Stimulated activated CD4-positive, alpha-beta T cell treated with anti-CD3 and anti-CD28 coated beads, Interleukin-2, amount 100 ng/mL, for 4 hours (primary cell): ENCODE data around the gene UBE2H.

ENCODE experiments used
- DNase-seq: peaks from one replicate; pipeline ENCODE4 v3.0.0-alpha.2; 2020; ENCODE audit warnings: low read depth

UBE2H gene

DNA sequence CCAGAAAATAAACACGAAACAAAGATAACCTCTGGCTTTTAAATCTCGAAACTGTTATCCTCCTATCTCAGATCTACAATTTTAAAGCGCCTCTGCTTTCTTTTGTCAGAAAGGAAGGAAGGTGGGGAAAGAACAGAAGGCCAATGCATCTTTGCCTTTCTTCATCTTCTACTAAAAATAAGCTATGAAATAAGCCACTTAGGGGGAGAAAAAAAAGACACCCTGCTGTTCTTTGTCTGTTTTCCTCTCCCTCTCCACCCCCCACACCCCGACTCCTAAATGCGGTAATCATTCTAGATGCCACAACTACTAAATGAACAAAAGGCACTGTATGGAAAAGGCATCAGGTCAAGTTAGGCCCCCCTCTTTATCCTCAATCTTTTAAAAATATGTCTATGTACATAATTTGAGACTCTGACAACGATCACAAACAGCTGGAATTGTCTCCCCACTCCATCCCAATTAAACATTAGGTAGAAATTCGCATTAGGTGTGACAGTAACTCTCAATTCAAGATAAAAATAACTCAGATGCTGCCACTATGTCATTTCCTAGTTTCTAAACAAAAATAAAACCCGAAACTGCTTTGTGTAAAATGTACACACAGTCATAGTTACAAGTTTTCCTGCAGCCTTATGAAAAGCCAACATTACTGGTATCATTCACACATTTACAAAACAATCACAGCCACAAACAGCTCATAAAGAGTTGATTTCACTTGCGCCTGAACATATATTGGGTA is 2.4 kb downstream of the UBE2H start:
- no peak for DNase-seq

DNA sequence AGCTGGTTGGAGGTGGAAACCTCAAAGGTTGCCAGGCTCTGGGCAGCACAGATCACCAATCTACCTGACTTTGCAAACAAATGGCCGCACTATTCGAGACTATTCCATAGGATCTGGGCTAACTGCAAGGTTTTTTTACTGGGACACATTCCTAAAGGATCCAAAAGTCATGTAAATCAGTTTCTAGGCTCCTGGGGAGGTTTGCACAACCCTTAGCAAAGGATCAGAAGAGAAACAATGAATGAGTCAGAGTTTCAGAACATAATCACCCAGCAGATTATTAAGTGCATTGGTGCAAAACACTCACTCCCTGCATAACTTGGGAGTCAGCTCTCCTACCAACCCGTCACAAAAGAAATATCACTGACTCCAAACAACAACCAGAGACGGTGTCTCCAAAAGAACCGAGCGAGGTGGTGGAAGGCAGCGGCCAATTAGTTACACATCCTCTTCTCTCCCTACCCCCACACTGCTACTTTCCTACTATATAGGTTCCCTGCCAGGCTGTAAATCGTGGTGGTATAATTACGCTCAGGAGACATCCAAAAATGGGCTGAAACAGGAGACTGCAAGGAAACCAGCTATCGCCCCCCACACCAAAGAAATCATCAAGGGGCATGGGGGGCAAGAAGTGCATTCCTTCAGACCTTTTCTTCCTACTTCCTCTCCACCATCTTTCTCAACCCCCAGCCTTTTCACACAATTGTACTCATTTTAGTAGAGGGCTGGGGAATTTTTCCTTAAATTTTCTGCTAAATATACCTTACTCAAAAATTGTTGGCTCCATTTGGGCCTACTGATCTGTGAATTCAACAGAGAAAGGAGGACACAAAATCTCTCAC is 3.2 kb downstream of the UBE2H start:
- DNase-seq, result no peak

DNA sequence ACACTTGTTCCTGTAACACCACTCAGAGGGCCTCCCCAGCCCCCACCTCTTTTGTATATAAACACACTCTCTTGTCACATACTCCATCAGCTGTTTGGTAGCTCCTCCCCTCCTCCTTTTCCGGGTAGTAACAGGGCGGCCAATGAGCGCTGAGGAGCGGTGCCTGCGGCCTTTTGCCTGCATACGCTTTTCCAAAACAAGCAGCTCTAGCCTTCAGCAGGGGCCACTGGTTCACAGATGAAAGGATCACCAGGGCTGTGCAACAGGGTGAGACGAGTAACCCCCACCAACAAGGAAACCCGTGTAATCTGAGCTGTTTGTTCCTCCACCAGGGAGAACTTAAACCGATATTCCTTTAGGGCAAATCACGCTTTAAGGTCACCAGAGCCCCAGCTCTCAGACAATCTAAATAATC is 3.9 kb downstream of the UBE2H start:
- DNase-seq, result peak; percentile 69

DNA sequence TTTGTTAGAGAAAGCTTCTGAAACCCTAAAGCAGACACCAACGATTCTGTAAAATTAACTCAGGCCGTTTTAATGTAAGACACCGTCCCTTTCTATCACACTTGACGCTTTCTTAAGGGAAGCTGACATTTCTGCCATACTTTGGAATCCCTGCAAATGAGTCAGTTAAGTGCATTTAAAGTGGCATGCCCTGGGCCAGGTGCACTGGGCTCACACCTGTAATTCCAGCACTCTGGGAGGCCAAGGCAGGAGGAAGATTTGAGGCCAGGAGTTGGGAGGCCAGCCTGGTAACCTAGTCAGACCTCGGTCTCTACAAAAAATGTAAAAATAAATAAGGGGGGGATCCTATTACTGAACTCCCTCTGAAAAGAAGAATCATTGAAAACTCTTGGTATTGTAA is 4.4 kb downstream of the UBE2H start:
- no peak for DNase-seq

DNA sequence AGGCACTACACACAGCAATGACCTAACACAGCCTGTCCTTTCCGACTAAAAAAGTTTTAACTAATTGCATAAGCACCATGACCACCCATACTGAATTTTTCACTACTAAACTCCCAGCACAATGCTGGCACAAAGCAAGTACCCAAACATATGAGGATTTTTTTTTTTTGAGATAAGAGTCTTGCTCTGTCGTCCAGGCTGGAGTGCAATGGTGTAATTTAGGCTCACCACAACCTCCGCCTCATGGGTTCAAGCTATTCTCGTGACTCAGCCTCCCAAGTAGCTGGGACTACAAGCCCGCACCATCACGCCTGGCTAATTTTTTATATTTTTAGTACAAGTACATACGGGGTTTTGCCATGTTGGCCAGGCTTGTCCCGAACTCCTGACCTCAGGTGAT is 5.1 kb downstream of the UBE2H start:
- no peak for DNase-seq

DNA sequence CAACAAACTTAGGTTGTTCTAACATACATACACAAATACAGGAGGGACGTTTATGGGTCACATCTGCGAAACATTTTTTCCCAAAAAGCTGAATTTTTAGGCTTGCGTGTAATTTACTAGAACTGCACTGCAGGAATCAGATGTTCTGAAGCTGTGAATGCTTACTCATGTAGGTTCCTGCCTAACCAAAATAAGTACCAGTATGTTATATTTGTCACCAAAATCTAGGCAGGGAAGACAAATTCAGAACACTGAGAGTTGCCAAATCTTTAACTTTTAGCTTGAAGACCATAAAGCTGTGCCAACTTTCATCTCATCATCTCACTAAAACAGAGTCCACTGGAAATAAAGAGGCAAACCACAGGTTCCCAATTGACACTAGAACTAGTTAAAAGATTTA is 5.7 kb downstream of the UBE2H start:
- no peak for DNase-seq

DNA sequence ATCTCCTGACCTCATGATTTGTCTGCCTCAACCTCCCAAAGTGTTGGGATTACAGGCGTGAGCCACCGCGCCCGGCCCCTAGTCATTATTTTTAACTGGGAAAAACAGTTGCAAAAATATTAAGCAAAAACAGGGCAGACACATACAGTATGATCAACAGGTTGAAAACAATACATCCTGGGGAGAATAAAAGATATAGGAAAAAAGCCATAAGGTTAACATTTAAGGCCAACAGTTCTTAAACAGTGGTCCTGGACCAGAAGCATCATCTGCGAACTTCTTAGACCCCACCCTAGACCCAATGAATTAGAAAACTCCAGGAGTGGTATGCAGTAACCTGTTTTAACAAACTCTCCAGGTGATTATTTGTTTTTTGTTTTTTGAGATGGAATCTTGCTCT is 6.5 kb downstream of the UBE2H start:
- no peak for DNase-seq

DNA sequence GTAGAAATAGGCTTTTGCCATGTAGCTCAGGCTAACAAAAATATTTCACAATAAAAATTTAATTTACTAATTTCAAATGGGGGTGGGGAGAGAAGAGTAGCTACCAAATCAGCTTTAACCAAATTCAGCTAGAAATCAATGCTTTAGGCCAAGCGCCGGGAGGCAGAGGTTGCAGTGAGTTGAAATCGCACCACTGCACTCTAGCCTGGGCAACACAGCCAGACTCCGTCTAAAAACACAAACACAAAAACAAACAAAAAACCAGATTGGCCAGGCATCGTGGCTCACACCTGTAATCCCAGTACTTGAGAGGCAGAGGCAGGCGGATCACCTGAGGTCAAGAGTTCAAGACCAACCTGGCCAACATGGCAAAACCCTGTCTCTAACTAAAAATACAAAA is 9.4 kb downstream of the UBE2H start:
- no peak for DNase-seq

DNA sequence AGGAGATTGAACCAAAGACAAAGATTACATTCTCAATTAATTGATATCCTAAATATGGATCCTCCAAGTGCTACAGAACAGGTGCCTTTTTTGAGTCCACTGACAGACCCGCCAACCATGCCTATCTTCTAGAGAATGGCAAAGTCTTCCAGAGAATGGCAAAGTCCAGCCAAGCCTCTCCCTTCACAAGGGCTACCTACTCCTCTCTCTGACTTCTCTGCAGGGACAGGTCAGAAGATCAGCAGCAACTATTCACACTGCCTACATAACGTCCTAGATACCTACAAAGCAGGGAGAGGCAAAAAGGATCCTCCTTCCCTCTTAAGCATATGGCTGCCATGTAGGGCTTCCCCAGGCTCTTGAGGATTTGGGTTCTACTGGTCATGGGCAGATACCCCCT is 12.4 kb downstream of the UBE2H start:
- no peak for DNase-seq

DNA sequence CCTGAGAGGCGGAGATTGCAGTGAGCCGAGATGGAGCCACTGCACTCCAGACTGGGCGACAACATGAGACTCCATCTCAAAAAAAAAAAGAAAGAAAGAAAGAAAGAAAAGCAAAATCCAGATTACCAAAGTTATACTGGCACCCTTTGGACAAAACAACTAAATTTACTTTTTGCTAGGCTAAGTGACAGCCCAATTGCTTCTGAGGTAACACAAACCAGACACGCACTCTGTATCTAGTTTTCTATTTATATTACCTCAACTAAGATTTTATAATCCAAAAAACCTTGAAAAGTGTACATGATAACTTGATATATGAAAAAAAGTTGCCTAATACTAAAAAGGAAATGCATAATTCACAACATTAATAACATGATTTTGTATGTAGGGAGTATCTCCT is 12.9 kb downstream of the UBE2H start:
- no peak for DNase-seq

DNA sequence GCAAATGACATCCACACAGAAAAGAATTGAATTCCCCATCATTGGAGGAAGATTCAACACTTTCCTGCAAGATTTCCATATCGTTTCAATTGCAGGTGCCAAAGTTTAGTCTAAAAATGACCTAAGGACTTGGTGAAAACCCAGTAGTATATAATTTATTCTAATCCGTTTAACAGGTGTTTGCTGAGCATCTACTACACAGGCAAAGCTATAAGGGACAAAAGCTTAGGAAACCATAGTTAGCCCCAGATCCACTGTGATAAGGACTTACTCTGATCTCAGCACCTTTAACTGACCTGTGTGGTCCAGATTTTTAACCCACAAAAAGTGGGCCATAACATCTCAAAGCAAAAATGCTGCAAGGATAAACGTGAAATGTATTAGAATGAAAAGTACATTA is 19.1 kb downstream of the UBE2H start:
- DNase-seq, result no peak

DNA sequence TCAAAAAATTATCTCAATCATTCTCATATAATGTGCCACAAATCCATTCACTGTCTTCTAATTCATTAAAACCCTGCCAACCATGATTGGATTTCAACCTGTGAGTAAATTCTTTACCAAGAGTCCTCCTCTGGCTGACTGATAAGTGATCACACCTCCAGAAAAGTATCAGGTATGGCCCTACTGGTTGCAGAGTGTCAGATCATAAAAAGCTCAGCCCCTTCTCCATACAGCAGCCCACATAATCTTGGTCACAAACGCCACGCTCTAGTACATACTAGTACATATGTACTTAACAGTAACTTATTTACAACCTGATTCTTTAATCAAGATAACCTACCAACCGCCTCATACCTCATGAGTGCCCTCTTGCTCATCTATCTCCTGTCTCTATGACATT is 26.1 kb downstream of the UBE2H start:
- no peak for DNase-seq

DNA sequence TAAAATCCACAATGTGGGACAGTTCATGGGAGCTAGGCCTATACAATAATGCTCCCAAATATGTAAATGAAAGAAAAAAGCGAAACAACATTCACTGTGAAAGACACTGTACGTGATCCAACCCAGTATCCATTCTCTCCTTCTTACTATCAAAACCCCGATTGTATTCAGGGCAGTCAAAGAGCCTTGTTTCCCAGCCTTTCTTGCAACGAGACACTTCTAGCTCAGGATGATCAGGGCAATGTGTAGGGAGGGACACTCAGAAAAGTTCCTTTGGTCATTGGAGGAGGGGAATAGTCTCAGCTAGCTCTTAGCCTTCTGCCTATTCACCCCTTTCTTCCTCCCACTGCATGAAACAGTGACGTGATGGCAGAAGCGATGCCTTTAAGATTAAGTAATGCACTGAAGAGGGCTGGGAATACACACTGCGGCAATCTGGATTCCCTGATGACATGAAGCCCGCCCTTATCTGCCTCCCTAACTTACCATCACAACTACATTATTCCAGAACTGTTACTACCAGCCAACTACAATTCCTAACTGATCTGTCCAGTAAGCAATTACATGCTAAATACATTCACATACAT is 27.3 kb downstream of the UBE2H start:
- no peak for DNase-seq

DNA sequence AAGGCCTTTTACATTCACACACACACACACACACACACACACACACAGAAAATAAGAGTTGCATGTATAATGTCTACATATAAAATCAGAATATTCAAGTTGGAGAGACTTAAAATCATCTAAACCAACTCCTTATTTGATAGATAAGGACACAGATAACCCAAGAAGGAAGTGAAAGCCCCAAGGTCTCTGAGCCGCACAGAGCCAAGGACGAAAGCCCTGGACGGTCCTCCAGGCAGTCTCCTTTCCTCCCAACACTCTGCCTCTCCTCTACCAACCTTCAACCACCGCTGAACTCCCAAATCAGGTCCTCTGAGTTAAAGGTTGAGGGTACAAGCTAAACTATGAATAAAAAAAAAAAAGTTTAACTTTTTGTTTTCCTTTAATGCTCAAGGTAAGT is 28.2 kb downstream of the UBE2H start:
- no peak for DNase-seq

DNA sequence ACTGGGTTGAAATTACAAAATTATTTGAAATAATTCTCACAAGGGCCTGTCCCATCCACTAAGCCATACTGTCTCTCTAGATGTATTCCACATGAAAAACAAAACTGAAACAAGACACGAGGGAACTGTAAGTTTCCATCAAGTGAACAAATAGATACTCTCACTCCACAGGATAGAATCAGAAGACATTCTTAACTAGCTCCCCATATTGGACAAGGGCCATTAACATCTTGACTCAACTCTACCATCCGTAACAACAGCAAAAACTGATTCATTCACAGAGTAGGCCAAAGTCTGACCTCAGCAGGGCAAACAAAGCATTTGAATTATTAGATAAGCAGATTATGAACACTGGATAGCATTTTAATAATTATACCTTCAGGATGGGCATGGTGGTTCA is 29.1 kb downstream of the UBE2H start:
- DNase-seq, result no peak

DNA sequence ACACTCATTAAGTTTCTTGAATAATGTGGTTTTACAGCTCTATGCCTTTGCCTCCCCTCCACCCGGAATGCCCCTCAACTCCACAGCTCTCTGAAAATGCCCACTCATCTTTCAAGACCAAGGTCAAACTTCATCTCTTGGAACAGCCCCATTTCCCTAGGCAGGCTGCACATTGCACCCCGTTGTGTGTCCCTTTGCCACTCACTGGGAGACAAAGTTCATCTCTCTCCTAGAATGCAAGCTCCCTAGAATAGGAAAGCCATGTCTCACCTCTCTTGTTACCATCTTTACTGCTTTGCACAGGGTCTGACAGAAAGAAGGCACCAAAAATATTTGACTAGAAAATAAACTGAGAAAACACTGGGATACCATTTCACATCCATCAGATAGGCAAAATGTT is 33.3 kb downstream of the UBE2H start:
- no peak for DNase-seq

DNA sequence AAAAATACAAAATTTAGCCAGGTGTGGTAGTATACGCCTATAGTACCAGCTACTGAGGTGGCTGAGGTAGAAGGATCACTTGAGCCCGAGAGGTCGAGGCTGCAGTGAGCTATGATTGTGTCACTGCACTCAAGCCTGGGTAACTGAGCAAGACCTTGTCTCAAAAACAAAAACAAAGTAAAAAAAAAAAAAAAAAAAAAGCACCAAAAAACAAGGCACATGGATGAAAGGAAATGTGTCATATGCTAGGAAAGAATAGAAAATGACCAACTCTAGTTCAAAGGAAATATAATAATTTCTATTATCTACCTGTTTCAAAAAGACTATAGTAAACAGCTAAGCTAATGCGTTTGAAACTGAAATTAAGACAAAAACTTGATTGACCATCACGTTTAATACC is 33.8 kb downstream of the UBE2H start:
- DNase-seq, result no peak

DNA sequence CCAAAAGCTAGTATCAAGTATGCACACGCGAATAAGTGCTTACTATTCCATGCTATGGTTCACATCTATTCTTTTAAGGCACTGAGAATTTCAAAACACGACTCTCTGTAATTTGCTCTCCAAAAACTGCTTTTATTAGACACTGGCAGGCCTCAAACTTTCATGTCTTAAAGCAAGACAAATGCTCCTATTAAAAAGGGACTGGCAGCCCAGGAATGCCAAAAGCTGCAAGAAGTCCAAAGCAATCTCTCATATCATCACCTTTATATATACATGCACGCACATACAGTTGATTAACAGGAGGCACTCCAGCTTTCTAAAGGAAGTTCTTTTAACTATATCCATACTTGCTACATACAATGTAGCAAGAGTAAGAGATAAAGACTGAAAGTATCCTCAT is 34.8 kb downstream of the UBE2H start:
- DNase-seq, result no peak

DNA sequence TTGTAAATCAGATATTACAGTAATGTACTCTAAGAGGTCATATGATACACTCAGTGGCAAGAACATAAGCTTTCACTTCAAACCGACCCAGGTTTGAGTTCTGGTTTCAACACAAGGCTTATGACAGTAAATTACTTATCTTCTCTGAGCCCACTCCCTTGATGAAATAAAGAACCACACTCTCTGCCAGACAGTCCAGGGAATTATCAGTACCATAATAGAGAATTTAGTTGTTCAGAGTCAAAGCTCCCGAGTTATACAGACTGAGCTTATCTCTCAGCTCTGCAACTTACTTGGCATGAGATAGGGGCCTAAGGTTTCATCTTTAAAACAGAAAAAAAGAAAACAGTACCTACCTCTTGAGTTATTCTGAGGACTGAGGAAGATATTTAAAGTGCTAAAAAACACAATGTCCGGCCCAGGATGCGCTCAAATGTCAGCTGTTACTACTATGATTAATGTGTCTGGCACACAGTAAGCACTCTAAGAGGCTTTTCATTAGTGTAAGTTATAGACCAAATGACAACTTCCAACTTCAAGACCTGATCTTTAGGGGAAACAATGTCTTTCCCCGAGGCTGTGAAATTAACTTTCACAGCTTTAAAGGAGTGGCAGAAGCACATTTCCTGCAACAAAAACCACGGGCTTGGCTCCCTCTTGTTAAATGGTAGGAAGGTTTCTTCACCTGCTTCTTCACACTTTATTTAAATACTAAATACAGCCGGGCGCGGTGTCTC is 38.1 kb downstream of the UBE2H start:
- no peak for DNase-seq

DNA sequence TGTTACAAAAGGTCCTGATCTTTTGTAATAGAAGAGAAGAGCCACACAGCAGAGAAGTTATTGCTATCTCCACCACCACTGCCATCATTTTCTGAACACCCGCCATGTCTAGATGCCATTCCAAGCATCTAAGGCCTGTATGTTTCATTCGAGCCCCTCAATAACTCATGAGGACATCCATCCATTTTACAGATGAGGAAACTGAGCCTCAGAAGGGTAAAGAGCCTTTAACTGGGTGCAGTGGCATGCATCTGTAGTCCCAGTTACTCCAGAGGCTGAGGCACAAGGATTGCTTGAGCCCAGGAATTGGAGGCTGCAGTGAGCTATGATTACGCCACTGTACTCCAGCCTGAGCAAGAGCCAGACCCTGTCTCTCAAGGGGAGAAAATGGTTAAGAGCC is 39.3 kb downstream of the UBE2H start:
- no peak for DNase-seq

DNA sequence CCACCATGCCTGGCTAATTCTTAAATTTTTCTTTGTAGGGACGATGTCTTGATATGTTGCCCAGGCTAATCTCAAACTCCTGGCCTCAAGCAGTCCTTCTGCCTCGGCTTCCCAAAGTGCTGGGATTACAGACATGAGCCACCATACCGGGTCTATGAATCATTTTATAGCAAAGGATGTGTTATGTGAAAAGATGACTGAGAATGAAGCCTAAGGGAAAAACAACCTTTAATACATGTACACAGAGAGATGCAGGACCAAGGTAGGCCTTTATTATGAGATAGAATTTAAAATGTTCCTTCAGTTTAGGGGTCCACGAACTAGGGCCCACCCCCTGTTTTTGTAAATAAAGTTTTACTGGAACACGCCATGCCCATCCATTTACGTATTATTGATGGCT is 41.0 kb downstream of the UBE2H start:
- no peak for DNase-seq

DNA sequence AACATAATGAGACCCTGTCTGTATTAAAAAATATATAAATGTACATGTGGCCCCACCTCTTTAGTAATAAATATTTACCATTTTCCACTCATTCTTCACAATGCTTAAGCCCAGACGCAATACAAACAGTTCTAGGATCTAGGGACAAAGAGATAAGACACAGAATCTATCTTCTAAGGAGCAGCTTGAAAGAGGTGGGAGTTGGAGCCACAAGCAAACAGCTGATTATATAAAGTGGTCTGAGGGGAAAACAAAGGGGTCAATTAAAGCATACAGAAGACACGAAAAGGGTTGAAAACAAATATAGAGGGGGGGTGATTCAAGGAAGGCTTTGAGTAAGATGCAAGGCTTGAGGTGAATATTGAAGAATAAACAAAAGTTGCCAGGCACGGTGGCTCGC is 43.1 kb downstream of the UBE2H start:
- DNase-seq, result no peak

DNA sequence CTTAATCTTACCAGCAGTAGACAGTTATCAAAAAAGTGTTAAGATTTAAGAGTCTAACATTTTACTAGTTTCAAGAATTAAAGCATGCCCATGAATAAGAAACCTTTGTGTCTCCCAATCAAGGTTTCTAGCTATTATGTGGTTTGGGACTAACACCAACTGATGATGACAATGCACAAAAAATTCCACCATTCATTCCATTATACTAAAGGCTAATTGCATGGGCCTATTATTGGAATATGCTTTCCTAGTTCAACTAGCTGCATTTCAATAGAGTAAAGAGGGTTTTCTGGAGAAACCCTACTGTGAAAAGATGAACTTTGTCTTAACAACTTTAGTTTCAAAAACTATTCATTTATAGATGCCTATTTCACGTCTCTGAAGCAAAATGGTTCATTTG is 44.6 kb downstream of the UBE2H start:
- no peak for DNase-seq
